Prostate gland (tissue), 2 donors: ENCODE measurements around the gene NOCT.

ENCODE experiments used
- CTCF ChIP-seq, 4 experiments: fragments of 200-600 bp in 2 of 4; fragments of 450-650 bp in 2 of 4; sonication (generic) in 2 of 4; IDR thresholded peaks; 1 replicate in 3 of 4; 2 replicates in 1 of 4; pipeline ENCODE4 v1.5.1; 2016 to 2019; ENCODE audit warnings: antibody characterized with exemption in 4 of 4, mild to moderate bottlenecking in 2 of 4, moderate library complexity in 2 of 4
- POLR2A ChIP-seq: fragments of 450-650 bp; IDR thresholded peaks from one replicate; pipeline ENCODE4 v1.6.1; 2016; ENCODE audit warnings: antibody characterized with exemption, mild to moderate bottlenecking

- TF ChIP-seq CTCF (IDR thresholded peaks at IDR 0.05) (no peak), POLR2A (no peak)
Observed at GRCh38 chr4:139017861-139018260, 2.3 kb downstream of the NOCT start.
